GM19397 (cell line): ENCODE measurements around the gene KCNJ15.

Source experiments
- ATAC-seq: cut with Tn5 transposase; IDR thresholded peaks from one replicate; pipeline ENCODE4 v1.9.1; 2021; ENCODE audit warnings: mild to moderate bottlenecking, moderate library complexity; ENCODE audit not compliant: unreplicated experiment

Gene KCNJ15

DNA sequence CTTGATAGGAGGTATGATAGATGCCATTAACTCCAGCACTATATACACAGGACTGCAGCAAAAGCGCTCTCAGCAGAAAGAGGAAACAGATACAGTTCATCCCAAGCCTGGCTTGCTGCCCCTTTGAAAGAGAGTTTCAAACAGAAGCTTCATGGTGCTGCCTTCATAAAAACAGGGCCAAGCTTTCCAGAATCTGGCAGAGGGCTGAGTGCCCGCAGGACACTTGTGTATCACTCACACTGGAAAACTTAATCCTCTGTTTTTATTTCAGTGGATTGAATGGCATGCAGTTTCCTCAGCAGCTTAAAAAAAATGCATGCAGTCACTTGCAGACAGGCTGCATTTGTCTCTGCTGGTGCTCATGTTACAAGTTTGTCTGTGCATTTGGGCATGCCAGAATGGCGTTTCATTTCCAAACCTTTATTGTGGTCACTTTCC is 40.4 kb downstream of the KCNJ15 start:
- ATAC-seq = no peak

DNA sequence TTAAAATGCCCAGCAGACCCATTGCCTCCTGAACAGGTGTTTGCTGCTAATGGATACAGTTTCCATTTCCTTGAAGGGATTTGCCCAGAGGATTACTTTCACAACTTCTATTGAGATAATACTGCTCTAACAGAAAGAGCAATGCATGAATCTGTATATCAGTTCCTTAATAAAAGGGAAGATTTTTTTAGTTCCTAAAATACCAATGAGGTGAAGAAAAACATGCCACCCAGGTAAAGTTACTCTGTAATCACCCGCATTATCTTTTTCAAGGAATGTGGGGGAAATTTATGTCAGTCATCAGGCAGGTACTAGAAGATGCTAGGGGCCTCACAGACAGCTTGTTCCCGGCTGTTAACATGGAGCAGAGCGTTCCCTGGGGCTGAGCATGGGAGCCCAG is 41.1 kb downstream of the KCNJ15 start:
- no peak for ATAC-seq

DNA sequence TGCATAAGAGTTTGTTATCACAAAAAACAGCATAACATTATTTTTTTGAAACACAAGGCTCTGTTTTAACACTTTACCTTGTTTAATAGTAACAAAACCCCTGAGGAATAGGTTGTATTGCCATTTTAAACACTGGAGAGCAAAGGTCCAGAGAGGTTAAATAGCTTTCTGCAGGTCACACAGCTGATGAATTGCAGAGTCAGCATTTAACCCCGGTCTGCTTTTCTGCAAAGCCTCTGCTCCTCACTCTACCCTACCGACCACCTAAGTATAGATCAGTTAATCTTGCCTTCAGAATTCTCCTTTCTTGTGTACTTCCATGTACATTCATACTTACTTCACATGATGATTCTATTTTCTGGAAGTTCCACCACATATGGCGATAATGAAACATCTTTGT is 42.0 kb downstream of the KCNJ15 start:
- ATAC-seq = no peak

GRCh38 chr21:38299671-38300070 is 42.9 kb downstream of the KCNJ15 start:
- ATAC-seq = no peak

- no peak for ATAC-seq
These were observed 43.4 kb downstream of the KCNJ15 start for GRCh38 chr21:38300141-38300578.

- no peak for ATAC-seq
These were observed 44.8 kb downstream of the KCNJ15 start for GRCh38 chr21:38301321-38302214.

DNA sequence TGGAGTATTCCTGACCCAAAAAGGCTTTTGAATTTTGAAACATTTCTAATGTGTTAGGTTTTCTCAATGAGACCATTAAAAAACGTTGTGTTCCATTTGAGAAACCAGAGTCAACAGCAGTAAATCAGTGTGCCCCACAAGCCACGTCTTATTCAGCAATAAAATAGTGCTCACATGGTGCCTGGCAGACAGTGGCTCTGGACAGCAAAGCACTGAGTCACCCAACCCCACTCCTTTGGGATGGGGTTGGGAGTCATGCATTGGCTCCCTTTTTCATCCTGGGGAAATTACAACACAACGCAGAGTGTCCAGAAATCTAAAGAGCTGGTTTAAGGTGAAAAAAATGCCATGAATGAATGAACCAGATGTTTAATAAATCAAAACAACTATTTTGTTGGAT is 46.5 kb downstream of the KCNJ15 start:
- ATAC-seq = no peak

GRCh38 chr21:38306433-38307141 is 49.8 kb downstream of the KCNJ15 start:
- ATAC-seq = no peak

GRCh38 chr21:38307771-38308531 is 51.2 kb downstream of the KCNJ15 start:
- no peak for ATAC-seq

GRCh38 chr21:38308532-38309119 is 51.8 kb downstream of the KCNJ15 start:
- no peak for ATAC-seq

DNA sequence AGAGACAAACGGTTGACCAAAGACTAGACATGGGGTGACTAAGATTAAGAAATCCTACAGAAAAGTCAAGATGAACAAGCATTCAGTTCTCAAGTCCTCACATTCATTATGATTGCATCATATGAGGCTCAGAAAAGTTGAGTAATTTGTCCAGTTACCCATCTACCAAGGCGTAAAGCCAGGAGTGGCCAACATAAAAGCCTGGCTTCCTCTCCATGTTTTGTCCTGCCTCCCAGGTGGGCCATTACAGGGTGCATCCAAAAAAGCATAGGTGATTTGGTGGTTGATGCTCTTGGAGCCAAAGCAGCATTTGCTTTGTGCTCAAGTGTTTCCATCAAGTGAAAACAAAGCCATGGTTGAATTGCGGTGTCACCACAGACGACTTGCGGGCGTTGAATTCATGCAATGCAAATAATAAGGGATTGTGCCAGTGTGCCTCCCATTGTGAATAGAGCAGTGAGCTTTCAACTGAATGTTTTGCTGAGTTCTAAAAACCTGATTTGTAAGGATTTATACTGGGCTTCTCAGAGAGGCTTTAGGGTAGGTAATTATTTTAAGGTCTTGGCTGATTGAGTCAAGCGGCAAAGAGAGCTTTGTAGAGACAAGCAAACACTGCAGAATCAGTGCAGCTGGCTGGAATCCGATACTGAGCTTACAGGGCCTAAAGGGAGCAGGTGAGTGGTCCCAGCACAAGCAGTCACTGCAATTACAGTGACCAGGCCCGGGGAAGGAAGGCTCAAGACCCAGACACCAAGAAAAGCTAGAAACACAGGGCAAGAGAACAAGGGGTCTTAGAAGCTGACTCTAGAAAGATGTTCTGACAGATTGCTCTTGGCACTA is 54.1 kb downstream of the KCNJ15 start:
- ATAC-seq = no peak

- no peak for ATAC-seq
These were observed 55.0 kb downstream of the KCNJ15 start for GRCh38 chr21:38311765-38312164.

DNA sequence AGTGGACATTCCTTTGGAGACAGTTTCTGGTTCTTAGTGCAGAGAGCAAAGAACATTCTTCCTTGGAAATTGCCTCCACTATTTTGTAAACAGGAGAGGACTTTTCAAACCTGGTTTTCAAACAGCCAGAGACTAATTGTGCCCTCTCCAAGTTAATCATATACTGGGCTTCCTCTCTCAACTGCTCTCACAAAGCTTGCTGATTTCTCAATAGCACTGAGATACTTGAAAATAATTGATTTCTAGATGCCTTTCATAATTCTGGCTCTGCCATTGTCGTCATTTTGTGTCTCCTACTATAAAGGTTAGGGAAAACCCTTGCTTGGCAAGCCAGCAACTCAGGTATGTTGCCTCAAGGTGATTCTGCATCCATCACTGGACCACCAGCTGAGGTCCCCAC is 56.0 kb downstream of the KCNJ15 start:
- ATAC-seq = no peak

DNA sequence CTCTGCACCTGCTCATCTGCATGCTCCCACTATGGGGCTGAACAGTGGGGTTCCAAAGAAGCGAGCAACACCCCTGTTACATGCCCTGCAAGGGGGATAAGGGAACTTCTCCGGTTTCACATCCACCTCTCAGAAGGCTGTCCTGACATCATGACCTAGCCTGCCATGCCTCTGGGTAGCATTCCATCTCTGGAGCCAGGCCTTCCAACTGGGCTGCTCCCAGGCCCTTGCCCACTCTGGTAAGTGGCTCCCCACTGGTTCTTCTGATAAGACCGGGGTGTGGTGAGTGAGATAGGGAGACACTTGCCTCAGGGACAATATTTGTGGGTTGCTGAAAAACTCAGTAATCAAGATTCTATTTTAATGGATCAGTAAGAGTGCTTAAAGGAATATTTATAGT is 57.8 kb downstream of the KCNJ15 start:
- no peak for ATAC-seq

- ATAC-seq = no peak
These were observed 58.3 kb downstream of the KCNJ15 start for GRCh38 chr21:38315122-38315521.

DNA sequence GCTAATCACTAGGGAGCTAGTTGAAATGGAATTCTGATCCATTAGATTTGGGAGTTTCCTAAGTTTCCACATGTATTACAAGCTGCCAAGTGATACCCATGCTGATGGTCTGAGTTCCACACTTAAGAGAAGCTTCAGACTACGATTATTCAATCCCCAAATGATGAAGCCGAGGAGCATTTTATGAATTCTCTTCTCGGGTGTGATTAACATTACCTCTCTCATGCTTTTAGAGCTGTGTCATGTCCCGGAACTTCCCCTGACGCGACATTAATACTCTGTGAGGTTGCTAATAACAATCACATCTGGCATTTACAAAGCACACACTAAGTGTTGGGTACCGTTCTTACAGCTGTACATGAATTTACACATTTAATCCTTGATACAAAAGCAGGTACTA is 63.0 kb downstream of the KCNJ15 start:
- no peak for ATAC-seq

DNA sequence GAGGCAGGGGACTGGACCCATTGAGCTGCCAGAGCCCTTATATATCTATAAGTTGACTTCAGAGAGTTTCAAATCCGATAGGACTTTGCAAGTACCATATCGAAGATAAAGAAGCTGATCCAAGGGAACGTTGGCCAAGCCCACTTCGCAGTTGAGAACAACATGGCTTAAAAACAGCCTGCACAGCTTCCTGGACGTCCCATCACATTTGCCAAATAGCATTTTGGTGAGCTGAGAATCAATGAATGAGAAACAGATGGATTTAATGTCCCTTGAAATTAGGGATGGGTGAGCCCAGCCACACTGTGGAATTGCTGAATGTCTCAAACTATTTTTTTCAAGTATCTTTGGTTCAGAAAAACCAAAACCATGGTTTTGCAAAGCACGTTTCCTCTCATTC is 64.8 kb downstream of the KCNJ15 start:
- ATAC-seq = no peak

- no peak for ATAC-seq
These were observed 65.6 kb downstream of the KCNJ15 start for GRCh38 chr21:38322311-38322950.

DNA sequence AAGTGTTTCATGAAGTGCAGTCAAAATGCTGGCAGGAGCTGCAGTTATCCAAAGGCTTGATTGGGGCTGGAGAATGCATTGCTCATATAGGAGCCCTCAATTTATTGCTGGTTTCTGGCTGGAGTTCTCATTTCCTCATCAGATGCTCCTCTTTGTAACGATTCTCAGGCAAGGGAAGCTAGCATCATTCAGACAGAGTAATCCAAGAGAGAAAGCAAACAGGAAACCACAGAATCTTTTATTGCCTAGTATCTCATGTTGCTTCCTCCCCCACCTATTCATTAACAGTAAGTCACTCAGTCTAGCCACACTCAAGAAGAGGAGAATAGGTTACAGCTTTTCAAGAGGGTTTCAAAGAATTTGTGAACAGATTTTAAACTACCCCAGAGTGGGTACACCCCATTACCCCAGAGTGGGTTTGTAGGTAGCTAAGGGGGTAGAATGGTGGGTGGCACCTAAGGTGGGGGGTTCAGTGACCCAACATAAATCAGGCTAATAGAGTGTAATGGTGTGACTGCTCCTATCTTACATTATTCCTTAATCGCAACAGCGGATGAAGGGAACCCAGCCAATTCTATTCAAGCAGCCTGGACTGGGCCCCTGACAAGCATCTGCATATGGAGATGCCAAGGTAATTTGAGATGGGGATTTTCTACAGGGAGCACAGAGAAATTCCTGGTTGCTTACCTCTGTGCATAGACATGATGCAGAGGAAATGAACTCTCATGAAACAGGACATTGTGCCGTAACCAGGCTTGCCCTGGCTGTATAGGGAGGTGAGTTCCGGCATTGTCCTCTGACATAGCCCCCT is 67.1 kb downstream of the KCNJ15 start:
- ATAC-seq = no peak
